Astrocyte (in vitro differentiated cells and primary cell): ENCODE results near the gene CERK. TPM values are rescaled to one million over a fixed set of nuclear protein-coding genes. Genes with fewer than 3 reads are reported as not detected.

Experiments
- DNase-seq: peaks from one replicate; pipeline ENCODE4 v3.0.0-alpha.2; 2010; ENCODE audit warnings: low read depth
- FAIRE-seq: peaks from 2 replicates; lab custom pipeline; 2011; peaks lifted over from hg19 to GRCh38; lab: Jason Lieb, UNC
- H2AFZ ChIP-seq: 2 replicates; pipeline ENCODE4 v1.6.0; 2012; ENCODE audit warnings: low read depth, low read length, inconsistent platforms
- H3K27ac ChIP-seq: 2 replicates; pipeline ENCODE4 v1.5.1; 2011; ENCODE audit warnings: low read depth, low read length, inconsistent platforms
- H3K27me3 ChIP-seq: 2 replicates; pipeline ENCODE4 v1.6.0; 2011; ENCODE audit warnings: low read length, inconsistent platforms; ENCODE audit not compliant: insufficient read depth
- H3K36me3 ChIP-seq: 2 replicates; pipeline ENCODE4 v1.5.1; 2011; ENCODE audit warnings: low read length, inconsistent platforms; ENCODE audit not compliant: insufficient read depth
- H3K4me1 ChIP-seq: 2 replicates; pipeline ENCODE4 v1.5.1; 2011; ENCODE audit warnings: low read length, inconsistent platforms; ENCODE audit not compliant: insufficient read depth
- H3K4me2 ChIP-seq: 2 replicates; pipeline ENCODE4 v1.6.0; 2012; ENCODE audit warnings: low read length, inconsistent platforms
- H3K4me3 ChIP-seq: 2 replicates; pipeline ENCODE4 v1.5.1; 2011; ENCODE audit warnings: low read depth, mild to moderate bottlenecking, low read length, inconsistent platforms; ENCODE audit not compliant: insufficient read depth
- H3K79me2 ChIP-seq: 2 replicates; pipeline ENCODE4 v1.6.0; 2012; ENCODE audit warnings: mild to moderate bottlenecking, low read length, inconsistent platforms; ENCODE audit not compliant: insufficient read depth
- H3K9ac ChIP-seq: 2 replicates; pipeline ENCODE4 v1.6.0; 2012; ENCODE audit warnings: mild to moderate bottlenecking, low read length, inconsistent platforms
- H3K9me3 ChIP-seq: 2 replicates; pipeline ENCODE4 v1.5.1; 2012; ENCODE audit warnings: low read depth, mild to moderate bottlenecking, low read length, inconsistent platforms; ENCODE audit not compliant: insufficient read depth
- H4K20me1 ChIP-seq: 2 replicates; pipeline ENCODE4 v1.6.0; 2012; ENCODE audit warnings: low read length, inconsistent platforms; ENCODE audit not compliant: insufficient read depth
- H3K27ac Mint-ChIP-seq: one replicate; pipeline ENCODE4 v1.8.0; 2021; ENCODE audit warnings: mild to moderate bottlenecking, mixed read lengths; ENCODE audit not compliant: unreplicated experiment
- H3K27me3 Mint-ChIP-seq: one replicate; pipeline ENCODE4 v1.8.0; 2021; ENCODE audit warnings: low read depth, mixed read lengths; ENCODE audit not compliant: unreplicated experiment
- H3K36me3 Mint-ChIP-seq: one replicate; pipeline ENCODE4 v1.8.0; 2021; ENCODE audit warnings: low read depth, mixed read lengths; ENCODE audit not compliant: unreplicated experiment
- H3K4me1 Mint-ChIP-seq: one replicate; pipeline ENCODE4 v1.8.0; 2021; ENCODE audit warnings: low read depth, mixed read lengths; ENCODE audit not compliant: unreplicated experiment
- H3K4me3 Mint-ChIP-seq: one replicate; pipeline ENCODE4 v1.8.0; 2021; ENCODE audit warnings: mild to moderate bottlenecking, moderate library complexity, mixed read lengths; ENCODE audit not compliant: unreplicated experiment
- H3K9me3 Mint-ChIP-seq: one replicate; pipeline ENCODE4 v1.8.0; 2021; ENCODE audit warnings: mild to moderate bottlenecking, mixed read lengths; ENCODE audit not compliant: unreplicated experiment
- CTCF ChIP-seq: IDR thresholded peaks from 2 replicates; pipeline ENCODE4 v1.5.1; 2011; ENCODE audit warnings: low read depth, mild to moderate bottlenecking, inconsistent platforms, low read length, moderate library complexity; ENCODE audit not compliant: insufficient read depth
- EZH2 ChIP-seq: IDR thresholded peaks from 2 replicates; pipeline ENCODE4 v1.6.1; 2012; ENCODE audit warnings: mild to moderate bottlenecking, low read length, inconsistent platforms; ENCODE audit not compliant: insufficient read depth
- total RNA-seq: library from RNA; stranded (reverse); gene quantifications from 2 replicates; pipeline ENCODE4 v1.2.1, GENCODE V29; 2021

CERK gene
- total RNA-seq, 1 donor from 2014 or later, result 23.2 TPM

GRCh38 chr22:46640293-46641055 is 97.6 kb downstream of the CERK start:
- peaks cover 2% of the 10 kb centered on the region for H3K27me3 Mint-ChIP-seq
- H3K9ac ChIP-seq, result no peak overlapping the region
- H3K36me3 Mint-ChIP-seq, result peaks cover 4% of the 10 kb centered on the region
- H3K4me3 Mint-ChIP-seq, result no peak overlapping the region
- H3K36me3 ChIP-seq, result no peaks in the 10 kb centered on the region
- no peak overlapping the region for H3K4me2 ChIP-seq
- H3K27ac Mint-ChIP-seq, result no peak overlapping the region
- peaks cover 5% of the 10 kb centered on the region for H3K79me2 ChIP-seq
- no peak overlapping the region for H3K4me3 ChIP-seq
- H3K4me1 Mint-ChIP-seq, result no peaks in the 10 kb centered on the region
- peaks cover 48% of the 10 kb centered on the region for H4K20me1 ChIP-seq
- no peak overlapping the region for H2AFZ ChIP-seq
- DNase-seq, result no peak
- no peak for FAIRE-seq
- TF ChIP-seq CTCF (no peak), EZH2 (no peak)
- no peaks in the 10 kb centered on the region for H3K9me3 ChIP-seq
- H3K27me3 ChIP-seq, result no peaks in the 10 kb centered on the region
- peaks cover 2% of the 10 kb centered on the region for H3K9me3 Mint-ChIP-seq
- H3K27ac ChIP-seq, result no peak overlapping the region
- no peaks in the 10 kb centered on the region for H3K4me1 ChIP-seq

GRCh38 chr22:46639843-46640242 is 98.2 kb downstream of the CERK start:
- Histone ChIP-seq H2AFZ (no peak overlapping the region), H3K36me3 (no peaks in the 10 kb centered on the region), H3K4me2 (no peak overlapping the region), H3K4me1 (no peaks in the 10 kb centered on the region), H3K27me3 (no peaks in the 10 kb centered on the region), H4K20me1 (peaks cover 44% of the 10 kb centered on the region), H3K27ac (no peak overlapping the region), H3K9ac (no peak overlapping the region), H3K9me3 (no peaks in the 10 kb centered on the region), H3K4me3 (no peak overlapping the region), H3K79me2 (peaks cover 5% of the 10 kb centered on the region)
- H3K36me3 Mint-ChIP-seq, result peaks cover 4% of the 10 kb centered on the region
- no peak for TF ChIP-seq CTCF
- TF ChIP-seq EZH2, result no peak
- no peak overlapping the region for H3K4me3 Mint-ChIP-seq
- no peak for DNase-seq
- no peaks in the 10 kb centered on the region for H3K4me1 Mint-ChIP-seq
- peaks cover 2% of the 10 kb centered on the region for H3K9me3 Mint-ChIP-seq
- peaks cover 2% of the 10 kb centered on the region for H3K27me3 Mint-ChIP-seq
- no peak overlapping the region for H3K27ac Mint-ChIP-seq
- FAIRE-seq, result no peak
